ENCODE measurements around the gene MMP7. TPM values are rescaled to one million over a fixed set of nuclear protein-coding genes. Genes with fewer than 3 reads are reported as not detected.

The MMP7 gene
- total and polyA plus RNA-seq, 2 of the 4 experiments (the other 2 are of a cell fraction): not detected

DNA sequence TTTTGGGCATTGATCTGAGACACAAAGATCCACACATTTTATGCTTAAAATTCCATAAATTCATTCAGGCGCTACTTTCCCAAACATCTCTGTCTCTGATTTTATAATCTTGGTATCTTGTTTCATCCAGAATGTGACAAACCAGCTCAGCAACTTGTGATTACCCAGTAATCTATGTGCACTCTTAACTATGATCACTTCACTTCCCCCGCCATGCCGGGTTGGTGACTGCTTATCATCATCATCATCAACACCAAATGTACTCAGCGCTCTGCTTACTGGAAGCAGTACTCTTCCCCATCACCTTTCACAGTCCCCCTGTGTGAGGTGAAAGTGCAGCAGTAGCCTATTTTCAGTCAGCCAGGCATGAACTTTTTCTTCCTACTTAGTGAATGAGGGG is 15.2 kb upstream of the MMP7 start:
- BruUV-seq (replicated peaks): no TSS peak
- H3K79me1 ChIP-seq (ENCODE audit: low read depth in 1 of 2, low read length in 2 of 2): no peaks in the 10 kb centered on the region
- no peak overlapping the region for H3K9ac ChIP-seq (ENCODE audit: low read depth, low read length)
- no peak overlapping the region for H2BK20ac ChIP-seq (ENCODE audit: low read depth, low read length)
- no peak overlapping the region for H3K18ac ChIP-seq (ENCODE audit: low read depth, low read length)
- no peak overlapping the region for H2AK9ac ChIP-seq (replicated peaks; ENCODE audit: low read depth, low read length, poor library complexity)
- no peak for ATAC-seq (ENCODE audit: low read depth)
- in situ Hi-C loops (cut with MboI; ENCODE audit: low sequenced_read_pairs): no loop called here
- no peak for TF ChIP-seq MAZ (IDR thresholded peaks at IDR 0.05; ENCODE audit: borderline replicate concordance, low read depth, low read length)
- TF ChIP-seq, protein P1, sequence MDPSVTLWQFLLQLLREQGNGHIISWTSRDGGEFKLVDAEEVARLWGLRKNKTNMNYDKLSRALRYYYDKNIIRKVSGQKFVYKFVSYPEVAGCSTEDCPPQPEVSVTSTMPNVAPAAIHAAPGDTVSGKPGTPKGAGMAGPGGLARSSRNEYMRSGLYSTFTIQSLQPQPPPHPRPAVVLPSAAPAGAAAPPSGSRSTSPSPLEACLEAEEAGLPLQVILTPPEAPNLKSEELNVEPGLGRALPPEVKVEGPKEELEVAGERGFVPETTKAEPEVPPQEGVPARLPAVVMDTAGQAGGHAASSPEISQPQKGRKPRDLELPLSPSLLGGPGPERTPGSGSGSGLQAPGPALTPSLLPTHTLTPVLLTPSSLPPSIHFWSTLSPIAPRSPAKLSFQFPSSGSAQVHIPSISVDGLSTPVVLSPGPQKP (IDR thresholded peaks at IDR 0.05; ENCODE audit: borderline replicate concordance, low read depth, low read length): no peak
- no peak for TF ChIP-seq CHD1 (IDR thresholded peaks at IDR 0.05; ENCODE audit: low read depth, low read length)
- no peak for TF ChIP-seq MAFK (IDR thresholded peaks at IDR 0.05; ENCODE audit: low read depth, low read length)
- no peak for TF ChIP-seq FOS (IDR thresholded peaks at IDR 0.05; ENCODE audit: low read depth, low read length)
- no peak for TF ChIP-seq NFE2L2 (IDR thresholded peaks at IDR 0.05; ENCODE audit: low read depth, low read length)
- TF ChIP-seq RAD21 (IDR thresholded peaks at IDR 0.05; ENCODE audit: low read length): no peak
- TF ChIP-seq, protein P2, sequence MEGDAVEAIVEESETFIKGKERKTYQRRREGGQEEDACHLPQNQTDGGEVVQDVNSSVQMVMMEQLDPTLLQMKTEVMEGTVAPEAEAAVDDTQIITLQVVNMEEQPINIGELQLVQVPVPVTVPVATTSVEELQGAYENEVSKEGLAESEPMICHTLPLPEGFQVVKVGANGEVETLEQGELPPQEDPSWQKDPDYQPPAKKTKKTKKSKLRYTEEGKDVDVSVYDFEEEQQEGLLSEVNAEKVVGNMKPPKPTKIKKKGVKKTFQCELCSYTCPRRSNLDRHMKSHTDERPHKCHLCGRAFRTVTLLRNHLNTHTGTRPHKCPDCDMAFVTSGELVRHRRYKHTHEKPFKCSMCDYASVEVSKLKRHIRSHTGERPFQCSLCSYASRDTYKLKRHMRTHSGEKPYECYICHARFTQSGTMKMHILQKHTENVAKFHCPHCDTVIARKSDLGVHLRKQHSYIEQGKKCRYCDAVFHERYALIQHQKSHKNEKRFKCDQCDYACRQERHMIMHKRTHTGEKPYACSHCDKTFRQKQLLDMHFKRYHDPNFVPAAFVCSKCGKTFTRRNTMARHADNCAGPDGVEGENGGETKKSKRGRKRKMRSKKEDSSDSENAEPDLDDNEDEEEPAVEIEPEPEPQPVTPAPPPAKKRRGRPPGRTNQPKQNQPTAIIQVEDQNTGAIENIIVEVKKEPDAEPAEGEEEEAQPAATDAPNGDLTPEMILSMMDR (conservative IDR thresholded peaks at IDR 0.05; ENCODE audit: low read depth, low read length): no peak
- no peak for TF ChIP-seq CEBPB (IDR thresholded peaks at IDR 0.05; ENCODE audit: low read depth, low read length)
- no peak for TF ChIP-seq RFX5 (IDR thresholded peaks at IDR 0.05; ENCODE audit: low read depth, low read length)
- TF ChIP-seq, protein P3, sequence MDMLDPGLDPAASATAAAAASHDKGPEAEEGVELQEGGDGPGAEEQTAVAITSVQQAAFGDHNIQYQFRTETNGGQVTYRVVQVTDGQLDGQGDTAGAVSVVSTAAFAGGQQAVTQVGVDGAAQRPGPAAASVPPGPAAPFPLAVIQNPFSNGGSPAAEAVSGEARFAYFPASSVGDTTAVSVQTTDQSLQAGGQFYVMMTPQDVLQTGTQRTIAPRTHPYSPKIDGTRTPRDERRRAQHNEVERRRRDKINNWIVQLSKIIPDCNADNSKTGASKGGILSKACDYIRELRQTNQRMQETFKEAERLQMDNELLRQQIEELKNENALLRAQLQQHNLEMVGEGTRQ (IDR thresholded peaks at IDR 0.05; ENCODE audit: low read depth, low read length): no peak
- no peak for TF ChIP-seq MXI1 (IDR thresholded peaks at IDR 0.05; ENCODE audit: borderline replicate concordance, low read depth, low read length)
- no peak for TF ChIP-seq RCOR1 (IDR thresholded peaks at IDR 0.05; ENCODE audit: insufficient replicate concordance, low read length)
- no peak for TF ChIP-seq POLR2A (IDR thresholded peaks at IDR 0.05; ENCODE audit: low read depth, low read length)
- TF ChIP-seq SMC3 (IDR thresholded peaks at IDR 0.05; ENCODE audit: low read depth, low read length): no peak
- H2AFZ ChIP-seq (replicated peaks; ENCODE audit: low read length, poor library complexity): no peak overlapping the region
- H2BK15ac ChIP-seq (ENCODE audit: low read depth, low read length): no peak overlapping the region
- H3K4me3 ChIP-seq (ENCODE audit: insufficient read depth, low read depth, low read length): no peak overlapping the region
- H3K14ac ChIP-seq (replicated peaks; ENCODE audit: low read depth, low read length): no peak overlapping the region
- POLR2A ChIA-PET (ENCODE audit: unreplicated experiment): interaction anchor here (0.7 kb wide), 1 partner anchor 23 kb away, joined by 3 read pairs; no protein-coding TSS in a partner anchor
- no peak overlapping the region for H3K4ac ChIP-seq (ENCODE audit: low read depth, low read length)
- H4K8ac ChIP-seq (ENCODE audit: low read depth in 2 of 2, low read length in 2 of 2): no peak overlapping the region
- no peak overlapping the region for H4K91ac ChIP-seq (ENCODE audit: insufficient read depth, low read depth, low read length)
- intact Hi-C loops (cut with micrococcal nuclease): no loop called here
- H3K27ac ChIP-seq (ENCODE audit: insufficient read depth, low read length): no peak overlapping the region
- H3K9me1 ChIP-seq (ENCODE audit: insufficient read depth, low read length): no peaks in the 10 kb centered on the region; the same call in 1 of the 2 replicates
- WGBS, 2 experiments (ENCODE audit: extremely low coverage in 2 of 2, insufficient read length in 1 of 2): no CpG with 5 or more reads among the region's 4 CpGs
- no peak overlapping the region for H3K56ac ChIP-seq (ENCODE audit: extremely low read depth, insufficient read depth, low read length)
- no peak overlapping the region for H3K23ac ChIP-seq (ENCODE audit: low read depth, low read length)
- CTCF ChIA-PET: no interaction called here
- no peaks in the 10 kb centered on the region; the same call in 1 of the 2 replicates for H3K27me3 ChIP-seq (ENCODE audit: control insufficient read depth, insufficient read depth, low read length)
- H4K20me1 ChIP-seq (ENCODE audit: insufficient read depth, low read length): no peaks in the 10 kb centered on the region
- DNase-seq: no peak
- no peak overlapping the region for H2AK5ac ChIP-seq (ENCODE audit: low read depth, low read length)
- no peak overlapping the region for H3K4me2 ChIP-seq (ENCODE audit: low read depth, low read length)
- no peaks in the 10 kb centered on the region for H3K4me1 ChIP-seq (ENCODE audit: control insufficient read depth, insufficient read depth, low read length)
- no peak overlapping the region for H4K5ac ChIP-seq (ENCODE audit: low read depth, low read length)
- no peaks in the 10 kb centered on the region for H3K36me3 ChIP-seq (ENCODE audit: control insufficient read depth, insufficient read depth, low read length)
- H2BK120ac ChIP-seq (ENCODE audit: low read depth, low read length): no peak overlapping the region
- no peaks in the 10 kb centered on the region for H3K9me3 ChIP-seq (ENCODE audit: control insufficient read depth, insufficient read depth, low read length)
- dilution Hi-C loops (cut with HindIII; ENCODE audit: low sequenced_read_pairs, unreplicated experiment): no loop called here
- H2BK5ac ChIP-seq (ENCODE audit: low read depth, low read length, poor library complexity, severe bottlenecking): no peak overlapping the region
